Esophagus squamous epithelium (tissue), 5 donors: ENCODE results near the gene GBGT1. TPM values are rescaled to one million over a fixed set of nuclear protein-coding genes. Genes with fewer than 3 reads are reported as not detected.
"Not testable (repeated sequence)": the region's sequence is repeated elsewhere in the genome, so short reads cannot be mapped to it uniquely, and the experiment has no call there.

Experiments
- DNase-seq: peaks from one replicate; lab custom pipeline; 2025; lab: John Stamatoyannopoulos, UW
- H3K27ac ChIP-seq, 4 donors: fragments of 200-600 bp; sonication (generic); one replicate each; pipeline ENCODE4 v1.5.1; 2016 to 2019; ENCODE audit warnings: mild to moderate bottlenecking in 1 of 4
- H3K27me3 ChIP-seq, 4 donors: fragments of 200-600 bp; sonication (generic); 1 replicate in 3 of 4; 2 replicates in 1 of 4; pipeline versions ENCODE4 v1.5.1 to v1.6.0; 2017 to 2021; ENCODE audit warnings: antibody characterized with exemption in 1 of 4
- H3K36me3 ChIP-seq, 3 donors: fragments of 200-600 bp; sonication (generic); one replicate each; pipeline ENCODE4 v1.5.1; 2016 to 2019
- H3K4me1 ChIP-seq, 3 donors: fragments of 200-600 bp; sonication (generic); one replicate each; pipeline ENCODE4 v1.5.1; 2017 to 2019
- H3K4me3 ChIP-seq, 4 donors: fragments of 200-600 bp; sonication (generic); 1 replicate in 3 of 4; 2 replicates in 1 of 4; pipeline ENCODE4 v1.5.1; 2016 to 2019; ENCODE audit warnings: mild to moderate bottlenecking in 2 of 4, moderate library complexity in 1 of 4
- H3K9me3 ChIP-seq, 3 donors: fragments of 200-600 bp; sonication (generic); one replicate each; pipeline ENCODE4 v1.5.1; 2016 to 2019
- POLR2A ChIP-seq, 4 donors: fragments of 450-650 bp; IDR thresholded peaks; one replicate each; pipeline ENCODE4 v1.6.1; 2017; ENCODE audit warnings: antibody characterized with exemption in 4 of 4, mild to moderate bottlenecking in 4 of 4, moderate library complexity in 3 of 4
- WGBS, 2 donors: methylation state at CpG; one replicate each; pipeline ENCODE4 v1.1.5; 2018; 5-methylcytosine and 5-hydroxymethylcytosine counted together
- intact Hi-C: fragments of 100-400 bp; cut with DNase I; formaldehyde crosslinking; loops from one replicate; pipeline ENCODE4 v1.15.0; 2022
- total RNA-seq, 4 donors: library from RNA; depleted of rRNA; stranded (reverse); fragments of >200 nt; gene quantifications; one replicate each; pipeline ENCODE4 v1.1.0, GENCODE V29; 2016
- TF ChIP-seq, protein P1 (sequence below), 6 experiments: fragments of 450-650 bp in 4 of 6; fragments of 200-600 bp in 2 of 6; sonication (generic) in 2 of 6; IDR thresholded peaks; one replicate each; pipeline ENCODE4 v1.5.1; 2016 to 2019; ENCODE audit warnings: antibody characterized with exemption in 6 of 6, mild to moderate bottlenecking in 4 of 6, moderate library complexity in 4 of 6
- donor health status: DM: yes; HTN: yes; CAD: no.

Gene GBGT1
- total RNA-seq, result 1 to 10 TPM; 3.0 to 8.8 (median 3.8) TPM

DNA sequence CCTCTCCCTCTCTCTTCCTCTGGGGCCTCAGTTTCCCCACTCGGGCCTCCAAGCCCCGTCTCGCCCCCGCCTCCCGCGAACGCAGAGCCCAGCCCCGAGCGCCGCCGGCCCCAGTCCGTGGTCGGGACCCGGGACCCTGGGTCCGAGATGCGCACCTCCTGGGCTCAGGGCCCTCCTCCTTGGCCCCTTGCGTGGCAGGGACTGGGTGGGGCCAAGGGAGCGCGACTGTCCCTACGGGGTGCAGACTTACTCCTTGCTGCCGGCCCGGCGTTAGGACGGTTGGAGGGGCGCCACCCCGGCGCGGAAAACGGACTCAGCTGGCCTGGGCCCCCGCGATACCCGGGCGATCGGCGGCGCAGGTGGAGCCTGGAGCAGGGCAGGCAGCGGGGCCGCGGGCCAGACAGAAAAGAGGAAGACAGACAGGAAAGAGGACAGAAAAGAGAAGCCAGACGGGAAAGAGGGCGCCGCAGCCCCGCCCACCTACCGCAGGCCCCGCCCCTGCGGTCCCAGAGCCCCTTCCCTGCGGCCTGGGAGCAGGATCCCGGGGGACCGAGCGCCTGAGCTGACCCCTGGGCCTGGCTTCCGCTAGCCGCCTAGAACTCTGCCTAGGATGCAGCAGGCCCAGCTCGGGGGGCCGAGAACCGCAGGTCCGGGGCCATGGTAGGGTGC, at the start of gene GBGT1:
Gene GBGT1 (minus strand): TSS at position 411 of the 669 bp plus-strand sequence. CDS start 1,502 bp downstream, outside the sequence.
- TF ChIP-seq, protein P1, sequence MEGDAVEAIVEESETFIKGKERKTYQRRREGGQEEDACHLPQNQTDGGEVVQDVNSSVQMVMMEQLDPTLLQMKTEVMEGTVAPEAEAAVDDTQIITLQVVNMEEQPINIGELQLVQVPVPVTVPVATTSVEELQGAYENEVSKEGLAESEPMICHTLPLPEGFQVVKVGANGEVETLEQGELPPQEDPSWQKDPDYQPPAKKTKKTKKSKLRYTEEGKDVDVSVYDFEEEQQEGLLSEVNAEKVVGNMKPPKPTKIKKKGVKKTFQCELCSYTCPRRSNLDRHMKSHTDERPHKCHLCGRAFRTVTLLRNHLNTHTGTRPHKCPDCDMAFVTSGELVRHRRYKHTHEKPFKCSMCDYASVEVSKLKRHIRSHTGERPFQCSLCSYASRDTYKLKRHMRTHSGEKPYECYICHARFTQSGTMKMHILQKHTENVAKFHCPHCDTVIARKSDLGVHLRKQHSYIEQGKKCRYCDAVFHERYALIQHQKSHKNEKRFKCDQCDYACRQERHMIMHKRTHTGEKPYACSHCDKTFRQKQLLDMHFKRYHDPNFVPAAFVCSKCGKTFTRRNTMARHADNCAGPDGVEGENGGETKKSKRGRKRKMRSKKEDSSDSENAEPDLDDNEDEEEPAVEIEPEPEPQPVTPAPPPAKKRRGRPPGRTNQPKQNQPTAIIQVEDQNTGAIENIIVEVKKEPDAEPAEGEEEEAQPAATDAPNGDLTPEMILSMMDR (IDR thresholded peaks at IDR 0.05), result no peak
- peak in 2 of 4 donors; percentile 30 to 56 for TF ChIP-seq POLR2A (IDR thresholded peaks at IDR 0.05)
- intact Hi-C loops, result no loop called here
- Histone ChIP-seq H3K36me3 (peaks cover 0 to 11% (median 0%) of the 10 kb centered on the region in 3 donors), H3K27me3 (peaks cover 0 to 18% (median 0%) of the 10 kb centered on the region in 4 donors), H3K9me3 (no peaks in the 10 kb centered on the region), H3K4me3 (peak within 1 kb of the TSS; percentile 62 to 86 (median 76)), H3K27ac (peak within 1 kb of the TSS; percentile 65 to 79 (median 75)), H3K4me1 (peaks cover 22 to 39% (median 25%) of the 10 kb centered on the region in 3 donors)
- 0% methylated on average over 3 to 20 of the region's 56 CpGs for WGBS, 2 donors
- no peak for DNase-seq

GRCh38 chr9:133210609-133211008, 46.9 kb upstream of the GBGT1 start:
- TF ChIP-seq, protein P1 (IDR thresholded peaks at IDR 0.05), result no peak
- no peak for TF ChIP-seq POLR2A (IDR thresholded peaks at IDR 0.05)
- H3K4me1 ChIP-seq, result no peaks in the 10 kb centered on the region
- intact Hi-C loops, result no loop called here
- DNase-seq, result no peak
- peaks cover 0 to 5% (median 0%) of the 10 kb centered on the region in 3 donors for H3K9me3 ChIP-seq
- no peaks in the 10 kb centered on the region for H3K36me3 ChIP-seq
- H3K27ac ChIP-seq, result no peak overlapping the region
- no peak overlapping the region for H3K4me3 ChIP-seq
- WGBS, 2 donors, result 85 to 90% methylated on average over 5 to 7 of the region's 7 CpGs
- H3K27me3 ChIP-seq, result peaks cover 0 to 62% (median 0%) of the 10 kb centered on the region in 4 donors

- H3K4me1 ChIP-seq, result no peaks in the 10 kb centered on the region
- H3K36me3 ChIP-seq, result no peaks in the 10 kb centered on the region
- no peak for DNase-seq
- intact Hi-C loops, result no loop called here
- no peak overlapping the region for H3K27ac ChIP-seq
- no peak overlapping the region for H3K4me3 ChIP-seq
- no peak for TF ChIP-seq POLR2A (IDR thresholded peaks at IDR 0.05)
- TF ChIP-seq, protein P1 (IDR thresholded peaks at IDR 0.05), result no peak
- peaks cover 0 to 5% (median 0%) of the 10 kb centered on the region in 3 donors for H3K9me3 ChIP-seq
- H3K27me3 ChIP-seq, result peaks cover 0 to 63% (median 0%) of the 10 kb centered on the region in 4 donors
- WGBS, 2 donors, result 23 to 49% methylated on average over 3 to 5 of the region's 7 CpGs
These were observed 46.5 kb upstream of the GBGT1 start for GRCh38 chr9:133210202-133210532.

DNA sequence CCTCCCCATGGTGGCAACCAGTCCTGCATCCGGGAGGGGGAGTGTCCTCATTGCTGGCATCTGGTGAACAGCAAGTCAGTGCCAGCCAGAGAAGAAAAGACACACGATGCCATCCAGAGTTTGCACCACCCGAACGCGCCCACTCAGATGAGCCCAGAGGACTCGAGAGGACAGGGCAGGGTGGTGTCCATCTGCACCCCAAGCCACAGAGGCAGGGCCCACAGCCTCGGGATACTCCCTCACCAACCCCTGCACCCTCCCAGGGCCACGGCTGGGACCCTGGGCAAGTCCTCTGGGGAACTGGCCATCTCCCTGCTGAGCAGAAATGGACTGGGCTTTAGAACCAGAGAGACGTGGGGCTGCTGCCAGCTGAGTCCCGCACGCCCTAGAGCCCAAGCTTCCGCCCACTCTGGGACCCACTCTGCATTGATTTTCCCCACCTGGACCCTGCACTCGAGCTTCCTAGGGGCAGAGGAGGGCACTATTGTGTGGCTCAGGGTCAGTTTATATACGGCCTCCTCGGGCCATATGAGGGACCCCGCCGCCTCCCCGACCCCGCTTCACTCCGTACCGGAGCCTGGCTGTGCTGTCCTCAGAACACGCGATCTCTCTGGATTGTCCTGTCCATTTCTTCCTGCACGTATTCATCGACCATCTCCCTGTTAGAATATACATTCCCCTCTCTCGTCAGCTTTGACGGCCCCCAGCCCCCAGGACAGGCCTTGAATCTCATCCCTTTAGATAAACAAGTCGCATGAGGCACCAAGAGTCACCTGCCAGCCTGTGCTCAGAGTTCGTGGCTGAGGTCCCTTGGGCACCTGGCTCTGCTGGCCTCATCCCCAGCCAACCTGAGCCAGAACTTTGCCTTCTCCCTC, 45.9 kb upstream of the GBGT1 start:
- H3K27me3 ChIP-seq, result peaks cover 0 to 64% (median 0%) of the 10 kb centered on the region in 4 donors
- intact Hi-C loops, DNase-seq, H3K9me3 ChIP-seq, H3K27ac ChIP-seq, H3K36me3 ChIP-seq, H3K4me3 ChIP-seq, H3K4me1 ChIP-seq: not testable (repeated sequence)
- 73 to 79% methylated on average over 9 to 18 of the region's 29 CpGs for WGBS, 2 donors

DNA sequence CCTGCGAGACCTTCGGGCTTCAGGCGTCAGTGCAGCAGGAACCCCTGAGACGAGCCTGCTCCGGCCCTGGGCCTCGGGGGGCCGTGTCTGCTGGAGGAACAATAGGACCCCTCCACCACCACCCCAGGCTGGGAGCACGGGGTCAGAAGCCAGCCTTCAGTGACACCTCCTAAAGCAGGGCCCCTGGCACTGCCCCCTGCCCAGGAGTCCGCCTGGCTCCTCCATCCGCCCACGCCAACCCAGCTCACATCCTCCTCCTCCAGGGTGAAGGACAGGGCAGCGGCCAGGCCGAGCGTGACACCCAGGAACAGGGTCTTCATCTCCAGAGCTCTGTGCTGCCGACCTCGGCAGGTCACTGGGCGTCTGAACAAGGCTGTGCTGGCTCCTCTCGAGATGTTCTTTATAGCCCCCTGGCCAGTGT, 45.2 kb upstream of the GBGT1 start, which contains the start of gene OBP2B:
Gene OBP2B (minus strand): TSS at position 371 of the 421 bp plus-strand sequence. CDS start 51 bp downstream, at position 320.
- WGBS, 2 donors, result no CpG with 5 or more reads among the region's 18 CpGs
- intact Hi-C loops, H3K4me3 ChIP-seq, H3K9me3 ChIP-seq, H3K36me3 ChIP-seq, DNase-seq, H3K27ac ChIP-seq, H3K4me1 ChIP-seq: not testable (repeated sequence)
- H3K27me3 ChIP-seq, result peaks cover 0 to 68% (median 0%) of the 10 kb centered on the region in 4 donors

- H3K9me3 ChIP-seq, H3K36me3 ChIP-seq, DNase-seq, H3K4me3 ChIP-seq, H3K27ac ChIP-seq, intact Hi-C loops, H3K4me1 ChIP-seq: not testable (repeated sequence)
- WGBS, 2 donors, result 86% methylated on average over 7 of the region's 16 CpGs; no CpG with 5 or more reads in 1 of the 2 donors
- H3K27me3 ChIP-seq, result peaks cover 0 to 74% (median 0%) of the 10 kb centered on the region in 4 donors
These were observed 44.6 kb upstream of the GBGT1 start for GRCh38 chr9:133208171-133208879.
